Glutamatergic neuron (in vitro differentiated cells): ENCODE results near the gene AFAP1L2. TPM values are rescaled to one million over a fixed set of nuclear protein-coding genes. Genes with fewer than 3 reads are reported as not detected.

Source experiments
- DNase-seq: peaks from one replicate; pipeline ENCODE4 v3.0.0; 2022
- H3K27ac Mint-ChIP-seq: one replicate; pipeline ENCODE4 v1.8.0; 2020; ENCODE audit warnings: mild to moderate bottlenecking, mixed read lengths, inconsistent platforms; ENCODE audit not compliant: unreplicated experiment
- H3K27me3 Mint-ChIP-seq: one replicate; pipeline ENCODE4 v1.8.0; 2020; ENCODE audit warnings: mild to moderate bottlenecking, moderate library complexity, mixed read lengths, inconsistent platforms; ENCODE audit not compliant: unreplicated experiment
- H3K36me3 Mint-ChIP-seq: one replicate; pipeline ENCODE4 v1.8.0; 2020; ENCODE audit warnings: mild to moderate bottlenecking, mixed read lengths, inconsistent platforms; ENCODE audit not compliant: unreplicated experiment
- H3K4me1 Mint-ChIP-seq: one replicate; pipeline ENCODE4 v1.8.0; 2020; ENCODE audit warnings: mild to moderate bottlenecking, low read depth, mixed read lengths, inconsistent platforms; ENCODE audit not compliant: unreplicated experiment
- H3K4me3 Mint-ChIP-seq: one replicate; pipeline ENCODE4 v1.8.0; 2020; ENCODE audit warnings: mild to moderate bottlenecking, mixed read lengths, inconsistent platforms; ENCODE audit not compliant: unreplicated experiment
- H3K9me3 Mint-ChIP-seq: one replicate; pipeline ENCODE4 v1.8.0; 2020; ENCODE audit warnings: mild to moderate bottlenecking, moderate library complexity, mixed read lengths, inconsistent platforms; ENCODE audit not compliant: unreplicated experiment
- CTCF ChIP-seq: fragments of 200-600 bp; sonication (generic); IDR thresholded peaks from one replicate; pipeline ENCODE4 v1.5.0; 2021; ENCODE audit not compliant: partially characterized antibody, unreplicated experiment
- total RNA-seq: library from RNA; stranded (reverse); fragmentation: NEBNext Ultra II Directional; extraction: Animal tissue kit (Norgen Biotek cat#: 25700); gene quantifications from one replicate; pipeline ENCODE4 v1.2.1, GENCODE V29; 2021; ENCODE audit not compliant: unreplicated experiment

AFAP1L2 gene
- total RNA-seq, 1 donor from 2014 or later, result 1.9 TPM

- H3K27me3 Mint-ChIP-seq, result peaks cover 3% of the 10 kb centered on the region
- no peaks in the 10 kb centered on the region for H3K4me1 Mint-ChIP-seq
- no peak overlapping the region for H3K27ac Mint-ChIP-seq
- no peaks in the 10 kb centered on the region for H3K9me3 Mint-ChIP-seq
- H3K36me3 Mint-ChIP-seq, result no peaks in the 10 kb centered on the region
- no peak overlapping the region for H3K4me3 Mint-ChIP-seq
- DNase-seq, result no peak
- TF ChIP-seq CTCF, result no peak
Observed at GRCh38 chr10:114395366-114396022, 8.8 kb downstream of the AFAP1L2 start.

GRCh38 chr10:114394531-114394930 lies 9.8 kb downstream of the AFAP1L2 start:
- H3K4me3 Mint-ChIP-seq, result no peak overlapping the region
- H3K27ac Mint-ChIP-seq, result no peak overlapping the region
- TF ChIP-seq CTCF, result no peak
- peaks cover 3% of the 10 kb centered on the region for H3K27me3 Mint-ChIP-seq
- no peak for DNase-seq
- H3K4me1 Mint-ChIP-seq, result no peaks in the 10 kb centered on the region
- no peaks in the 10 kb centered on the region for H3K9me3 Mint-ChIP-seq
- no peaks in the 10 kb centered on the region for H3K36me3 Mint-ChIP-seq

- Mint-ChIP-seq H3K9me3 (no peaks in the 10 kb centered on the region), H3K4me3 (no peak overlapping the region), H3K36me3 (no peaks in the 10 kb centered on the region), H3K27ac (no peak overlapping the region), H3K27me3 (peaks cover 3% of the 10 kb centered on the region), H3K4me1 (no peaks in the 10 kb centered on the region)
- DNase-seq, result no peak
- TF ChIP-seq CTCF, result no peak
Observed at GRCh38 chr10:114393886-114394285, 10.4 kb downstream of the AFAP1L2 start.

GRCh38 chr10:114393482-114393881 lies 10.8 kb downstream of the AFAP1L2 start:
- DNase-seq, result no peak
- Mint-ChIP-seq H3K27me3 (peaks cover 3% of the 10 kb centered on the region), H3K4me3 (no peak overlapping the region), H3K36me3 (no peaks in the 10 kb centered on the region), H3K9me3 (no peaks in the 10 kb centered on the region), H3K4me1 (no peaks in the 10 kb centered on the region), H3K27ac (no peak overlapping the region)
- no peak for TF ChIP-seq CTCF

- Mint-ChIP-seq H3K27me3 (peaks cover 2% of the 10 kb centered on the region), H3K27ac (no peak overlapping the region), H3K4me3 (no peak overlapping the region), H3K36me3 (peaks cover under 1% of the 10 kb centered on the region), H3K4me1 (no peaks in the 10 kb centered on the region), H3K9me3 (no peaks in the 10 kb centered on the region)
- DNase-seq, result no peak
- no peak for TF ChIP-seq CTCF
Observed at GRCh38 chr10:114392112-114392835, 12.0 kb downstream of the AFAP1L2 start.
